ENCODE results near the gene OR11A1. TPM values are rescaled to one million over a fixed set of nuclear protein-coding genes. Genes with fewer than 3 reads are reported as not detected.
"Not testable (repeated sequence)": the region's sequence is repeated elsewhere in the genome, so short reads cannot be mapped to it uniquely, and the experiment has no call there.

The OR11A1 gene
- total RNA-seq, 1 donor from 2014 or later: not detected

DNA sequence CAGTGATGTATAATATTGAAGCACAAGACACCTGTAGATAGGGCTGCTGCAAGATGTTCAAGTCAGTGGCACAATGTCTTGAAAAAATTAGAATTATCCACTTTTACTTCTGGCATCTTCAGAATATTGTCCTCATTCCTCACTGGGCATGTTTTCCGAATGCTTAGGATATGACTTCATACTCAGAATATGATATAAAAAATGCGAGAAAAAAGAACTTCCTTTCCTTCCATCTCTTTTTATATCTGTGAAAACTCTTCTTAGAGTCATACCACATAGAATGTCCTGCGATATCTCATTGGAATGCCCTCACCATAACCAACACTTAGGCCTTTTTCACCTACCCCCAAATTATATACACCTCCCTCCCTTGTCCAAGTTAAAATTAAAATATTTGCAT, 26.3 kb upstream of the OR11A1 start:
- DNase-seq (ENCODE audit: low spot score in 2 of 2) (no peak), FAIRE-seq (no peak)

DNA sequence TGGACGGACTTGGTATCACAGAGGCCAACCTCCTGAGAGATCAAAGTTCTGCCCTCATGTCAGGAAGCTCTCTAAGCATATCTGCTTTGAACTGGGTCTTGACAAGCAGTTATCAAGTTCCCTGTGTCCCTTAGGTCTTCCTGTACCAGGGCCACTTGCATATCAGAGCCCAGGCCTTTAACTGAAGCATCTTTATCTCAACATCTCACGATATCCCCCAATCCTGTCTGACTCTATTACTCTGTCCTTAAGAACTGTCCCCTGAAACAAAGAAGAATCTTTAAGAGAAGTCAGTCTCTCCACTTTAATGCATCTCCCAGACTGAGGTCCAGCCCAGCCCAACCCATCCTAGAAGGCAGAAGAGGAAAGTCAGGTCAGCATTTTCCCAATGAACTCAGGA, 22.7 kb upstream of the OR11A1 start:
- DNase-seq (ENCODE audit: low spot score in 2 of 2) (no peak), FAIRE-seq (no peak)

DNA sequence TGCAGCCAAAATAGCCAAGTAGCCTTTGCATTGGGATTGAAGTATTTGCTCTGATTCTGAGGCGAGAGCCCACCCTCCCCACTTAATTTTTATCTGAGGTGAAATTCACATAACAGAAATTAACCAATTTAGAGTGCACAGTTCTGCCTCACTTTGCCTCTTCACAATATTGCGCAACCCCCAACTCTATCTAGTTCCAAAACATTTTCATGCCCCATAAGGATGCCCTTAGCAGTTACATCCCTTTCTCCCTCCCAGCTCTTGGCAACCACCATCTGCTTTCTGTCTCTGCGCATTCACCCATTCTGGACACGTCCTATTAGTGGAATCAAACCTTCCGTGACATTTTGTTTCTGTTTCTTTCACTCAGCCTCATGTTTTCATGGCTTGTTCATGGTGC, 21.9 kb upstream of the OR11A1 start:
- no peak for DNase-seq (ENCODE audit: low spot score in 2 of 2)
- no peak for FAIRE-seq

DNA sequence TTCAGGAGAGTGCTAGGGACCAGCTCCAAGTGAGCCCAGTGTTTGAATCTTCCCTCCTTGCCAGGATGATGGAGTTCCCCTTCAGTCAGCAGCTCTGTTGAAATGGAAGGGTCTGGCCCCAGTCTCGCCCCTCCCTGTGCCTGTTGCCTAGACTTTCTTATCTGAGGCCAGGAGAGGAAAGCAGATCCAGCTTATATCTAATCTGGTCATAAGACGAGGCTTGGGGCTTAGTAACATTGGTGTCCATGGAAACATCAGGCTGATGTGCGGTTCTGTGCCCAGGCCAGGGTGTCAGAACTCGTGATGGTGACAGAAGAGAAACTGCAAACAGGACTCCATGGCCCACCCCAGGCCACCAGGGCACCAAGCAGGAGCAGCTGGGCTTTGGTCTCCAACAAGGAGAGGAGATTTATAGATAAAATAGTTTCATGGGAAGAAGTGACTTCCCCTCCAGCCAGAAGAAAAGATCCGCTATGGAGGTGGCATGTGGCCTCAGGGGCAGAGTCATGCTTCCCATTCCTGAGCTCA, 21.1 kb upstream of the OR11A1 start:
- DNase-seq (ENCODE audit: low spot score in 2 of 2) (no peak), FAIRE-seq (no peak)

DNA sequence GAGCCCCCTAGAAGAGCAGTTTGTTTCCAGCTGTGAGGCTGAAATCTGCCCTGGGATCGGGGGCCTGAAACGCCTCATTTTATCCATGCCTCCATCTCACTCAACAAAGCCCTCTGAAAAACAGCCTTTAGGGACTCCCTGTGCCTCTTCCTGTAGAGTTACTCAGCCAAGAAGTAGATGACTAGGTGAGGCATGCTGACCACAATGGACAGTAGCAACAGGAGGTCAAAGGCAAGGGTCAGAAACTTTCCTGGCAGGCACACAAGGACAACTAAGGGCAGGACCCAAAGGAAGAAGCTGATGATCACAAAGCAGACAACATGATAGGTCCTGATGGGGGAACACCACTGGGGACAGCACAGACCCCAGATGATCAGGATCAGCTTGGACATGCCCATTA, 18.1 kb upstream of the OR11A1 start:
- FAIRE-seq: no peak
- no peak for DNase-seq (ENCODE audit: low spot score in 2 of 2)

DNA sequence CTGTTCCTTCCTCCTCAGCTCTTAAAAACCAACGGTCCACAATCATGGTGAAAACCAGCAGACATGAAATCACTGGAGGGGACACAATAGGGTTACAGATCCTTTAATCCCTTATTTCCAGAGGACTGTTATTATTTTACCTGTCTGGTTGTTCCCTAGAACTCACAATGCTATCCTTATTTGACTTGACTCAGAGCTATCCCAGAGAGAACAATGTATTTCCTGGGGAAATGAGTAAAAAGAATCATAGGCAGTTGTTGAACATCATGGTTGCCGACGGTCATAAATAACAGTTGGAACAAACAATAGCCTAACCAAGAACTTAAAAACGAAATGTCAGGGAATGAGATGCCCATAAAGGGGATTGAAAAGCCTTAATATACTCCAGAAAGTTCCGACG, 9.4 kb upstream of the OR11A1 start:
- FAIRE-seq (no peak), DNase-seq (ENCODE audit: low spot score in 2 of 2) (no peak)

DNA sequence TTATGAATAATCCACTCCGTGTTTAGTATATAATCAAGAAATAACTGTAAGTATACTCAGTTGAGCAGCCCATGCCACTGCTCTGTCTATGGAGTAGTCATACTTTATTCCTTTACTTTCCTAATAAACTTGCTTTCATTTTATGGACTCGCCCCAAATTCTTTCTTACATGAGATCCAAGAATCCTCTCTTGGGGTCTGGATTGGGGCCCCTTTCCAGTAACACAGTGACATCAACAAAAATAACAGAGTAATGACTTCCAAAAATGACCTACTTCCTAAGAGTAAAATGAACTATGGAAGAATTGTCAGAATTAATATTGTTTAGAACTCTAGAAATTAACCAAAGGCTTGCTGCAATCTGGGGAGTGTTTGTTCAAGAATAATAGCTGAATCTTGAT, 8.9 kb upstream of the OR11A1 start:
- DNase-seq (ENCODE audit: low spot score in 2 of 2): no peak
- no peak for FAIRE-seq

DNA sequence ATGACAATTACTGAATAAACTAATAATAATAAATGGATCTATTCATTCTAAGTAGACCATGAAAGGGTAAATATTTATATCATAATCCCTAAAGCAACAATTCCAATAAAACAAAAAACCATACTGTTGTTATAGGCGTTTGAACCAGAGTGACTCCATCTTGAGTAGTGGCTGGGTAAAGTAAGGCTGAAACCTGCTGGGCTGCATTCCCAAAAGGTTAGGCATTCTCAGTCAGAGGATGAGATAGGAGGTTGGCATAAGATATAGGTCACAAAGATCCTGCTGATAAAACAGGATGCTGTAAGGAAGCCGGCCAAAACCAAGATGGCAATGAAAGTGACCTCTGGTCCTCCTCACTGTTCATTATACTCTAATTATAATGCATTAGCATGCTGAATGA, 8.4 kb upstream of the OR11A1 start:
- FAIRE-seq (no peak), DNase-seq (ENCODE audit: low spot score in 2 of 2) (no peak)

DNA sequence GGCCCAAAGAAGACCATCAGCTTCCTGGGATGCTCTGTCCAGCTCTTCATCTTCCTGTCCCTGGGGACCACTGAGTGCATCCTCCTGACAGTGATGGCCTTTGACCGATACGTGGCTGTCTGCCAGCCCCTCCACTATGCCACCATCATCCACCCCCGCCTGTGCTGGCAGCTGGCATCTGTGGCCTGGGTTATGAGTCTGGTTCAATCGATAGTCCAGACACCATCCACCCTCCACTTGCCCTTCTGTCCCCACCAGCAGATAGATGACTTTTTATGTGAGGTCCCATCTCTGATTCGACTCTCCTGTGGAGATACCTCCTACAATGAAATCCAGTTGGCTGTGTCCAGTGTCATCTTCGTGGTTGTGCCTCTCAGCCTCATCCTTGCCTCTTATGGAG, 5.2 kb upstream of the OR11A1 start:
- DNase-seq (ENCODE audit: low spot score in 2 of 2) (no peak), FAIRE-seq (no peak)

DNA sequence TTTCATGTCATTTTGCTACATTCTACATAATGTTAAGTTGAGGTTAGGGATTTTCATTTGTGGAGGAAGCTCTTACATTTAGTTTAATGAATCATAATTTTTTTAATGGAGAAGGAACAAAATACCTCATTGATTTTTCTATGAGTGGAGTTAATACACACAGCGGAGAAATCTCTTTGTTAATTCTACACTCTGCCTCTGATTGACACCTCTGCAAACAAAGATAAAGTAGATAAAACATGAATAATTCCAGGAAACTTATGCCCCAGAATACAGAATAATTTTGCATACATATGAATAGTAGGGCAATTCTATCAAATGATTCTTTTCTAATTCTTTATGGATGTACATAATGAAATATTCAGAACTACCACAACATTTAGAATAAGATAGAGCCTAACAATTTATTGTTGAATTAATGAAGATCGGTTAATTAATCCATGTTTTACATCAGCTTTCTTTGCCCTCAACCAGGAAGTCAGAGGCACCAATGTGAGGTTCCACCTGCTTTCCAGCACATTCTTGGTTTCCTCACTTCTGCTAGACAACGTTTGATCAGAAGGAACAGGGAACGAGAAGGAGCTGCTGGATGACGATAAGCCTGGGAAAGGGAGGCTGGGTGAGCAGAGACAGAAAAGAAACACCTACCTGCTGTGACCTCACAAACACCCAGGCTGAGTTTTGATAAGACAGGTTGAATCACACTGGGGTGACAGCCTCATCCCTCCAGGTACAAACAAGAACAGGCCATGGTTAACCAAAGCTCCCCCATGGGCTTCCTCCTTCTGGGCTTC, 4.3 kb upstream of the OR11A1 start:
- FAIRE-seq (no peak), DNase-seq (ENCODE audit: low spot score in 2 of 2) (no peak)

DNA sequence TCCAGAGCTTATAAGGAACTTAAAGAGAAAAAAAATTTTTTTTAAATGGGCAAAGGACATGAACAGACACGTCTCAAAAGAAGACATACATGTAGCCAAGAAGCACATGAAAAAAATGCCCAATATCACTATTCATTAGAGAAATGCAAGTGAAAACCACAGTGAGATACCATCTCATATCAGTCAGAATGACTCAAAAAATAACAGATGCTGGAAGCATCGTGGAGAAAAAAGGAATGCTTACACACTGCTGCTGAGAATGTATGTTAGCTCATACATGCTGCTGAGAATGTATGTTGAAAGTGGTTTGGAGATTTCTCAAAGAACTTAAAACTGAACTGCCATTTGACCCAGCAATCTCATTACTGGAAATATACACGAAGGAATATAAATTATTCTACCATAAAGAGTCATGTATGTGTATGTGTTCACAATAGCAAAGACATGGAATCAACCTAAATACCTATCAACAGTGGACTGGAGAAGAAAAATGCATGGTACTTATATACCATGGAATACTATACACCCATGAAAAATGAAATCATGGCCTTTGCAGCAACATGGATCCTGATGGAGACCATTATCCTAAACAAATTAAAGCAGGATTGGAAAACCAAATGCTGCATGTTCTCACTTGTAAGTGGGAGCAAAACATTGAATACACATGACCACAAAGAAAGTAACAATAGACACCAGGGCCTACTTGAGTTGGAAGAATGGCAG, 5.2 kb downstream of the OR11A1 start:
- FAIRE-seq: no peak

DNA sequence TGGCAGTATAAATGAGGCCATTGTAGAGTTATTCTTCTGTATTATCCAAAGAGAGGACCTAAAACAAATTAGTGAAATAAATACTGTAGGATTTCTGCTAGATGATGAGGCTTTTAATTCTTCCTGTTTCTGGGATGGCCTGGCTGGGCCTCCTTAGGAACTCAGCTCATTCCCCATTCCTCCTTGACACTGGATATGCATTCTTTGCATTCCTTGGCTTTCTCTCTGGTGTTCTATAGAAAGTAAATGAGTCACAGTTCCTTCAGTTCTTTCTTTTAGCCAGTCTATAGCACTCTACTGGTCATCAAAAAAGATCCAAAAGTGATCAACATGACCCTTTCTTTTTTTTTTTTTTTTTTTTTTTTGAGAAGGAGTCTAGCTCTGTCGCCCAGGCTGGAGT, 9.2 kb downstream of the OR11A1 start:
- FAIRE-seq (no peak), DNase-seq (ENCODE audit: low spot score in 2 of 2) (no peak)

More for the DNA sequence above, 5.2 kb downstream of the OR11A1 start:
- no peak for DNase-seq (ENCODE audit: low spot score in 2 of 2)

DNA sequence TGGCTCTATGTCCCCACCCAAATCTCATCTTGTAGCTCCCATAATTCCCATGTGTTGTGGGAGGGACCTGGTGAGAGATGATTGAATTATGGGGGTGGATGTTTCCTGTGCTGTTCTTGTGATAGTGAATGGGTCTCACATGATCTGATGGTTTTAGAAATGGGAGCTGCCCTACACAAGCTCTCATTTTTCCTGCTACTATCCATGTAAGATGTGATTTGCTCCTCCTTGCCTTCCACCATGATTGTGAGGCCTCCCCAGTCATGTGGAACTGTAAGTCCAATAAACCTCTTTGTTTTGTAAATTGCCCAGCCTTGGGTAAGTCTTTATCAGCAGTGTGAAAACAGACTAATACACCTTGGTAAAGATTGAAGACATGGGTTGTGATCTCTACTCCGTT, 12.8 kb downstream of the OR11A1 start:
- FAIRE-seq; DNase-seq (ENCODE audit: low spot score in 2 of 2): not testable (repeated sequence)

DNA sequence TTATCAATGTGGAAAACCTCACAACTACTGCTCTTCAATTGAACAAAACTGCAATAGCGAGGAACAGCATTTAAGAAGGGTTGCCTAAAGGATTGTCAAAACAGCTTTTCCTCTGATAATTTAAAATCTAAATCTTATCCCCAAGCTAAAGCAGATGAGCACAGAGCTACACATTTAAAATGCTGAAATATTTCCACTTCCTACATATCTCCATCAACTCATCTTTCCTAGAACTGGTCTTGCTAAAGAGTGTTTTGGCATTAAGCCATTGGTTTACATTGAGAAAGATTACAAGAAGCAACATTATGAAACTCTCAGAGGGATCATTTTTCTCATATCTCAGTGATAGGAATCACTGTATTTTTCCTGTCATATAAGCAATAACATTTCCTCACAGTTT, 14.2 kb downstream of the OR11A1 start:
- no peak for FAIRE-seq
- DNase-seq (ENCODE audit: low spot score in 2 of 2): no peak

DNA sequence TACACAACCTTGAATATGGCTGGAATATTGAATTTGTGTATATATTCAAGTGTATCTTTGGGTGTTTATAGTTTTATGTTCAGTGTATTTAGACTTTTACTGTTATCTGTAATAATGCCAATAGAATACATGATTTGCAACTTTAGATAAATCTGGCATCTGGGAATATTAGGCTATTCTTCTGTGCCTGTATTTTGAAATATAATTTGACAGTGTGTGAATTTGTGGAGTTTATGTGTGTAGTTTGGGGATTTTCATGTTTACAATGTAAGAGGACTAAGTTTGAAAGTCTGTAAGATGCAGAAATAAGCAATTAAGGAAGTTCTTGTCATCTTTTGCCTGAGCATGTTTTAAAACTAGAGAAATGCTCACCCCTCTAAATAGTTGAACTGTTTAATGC, 17.9 kb downstream of the OR11A1 start, which contains the start of gene OR10C1:
OR10C1 (plus strand) TSS at position 301 of the 400 bp plus-strand sequence. CDS start 710 bp downstream, outside the sequence.
- DNase-seq (ENCODE audit: low spot score in 2 of 2): no peak
- FAIRE-seq: no peak

DNA sequence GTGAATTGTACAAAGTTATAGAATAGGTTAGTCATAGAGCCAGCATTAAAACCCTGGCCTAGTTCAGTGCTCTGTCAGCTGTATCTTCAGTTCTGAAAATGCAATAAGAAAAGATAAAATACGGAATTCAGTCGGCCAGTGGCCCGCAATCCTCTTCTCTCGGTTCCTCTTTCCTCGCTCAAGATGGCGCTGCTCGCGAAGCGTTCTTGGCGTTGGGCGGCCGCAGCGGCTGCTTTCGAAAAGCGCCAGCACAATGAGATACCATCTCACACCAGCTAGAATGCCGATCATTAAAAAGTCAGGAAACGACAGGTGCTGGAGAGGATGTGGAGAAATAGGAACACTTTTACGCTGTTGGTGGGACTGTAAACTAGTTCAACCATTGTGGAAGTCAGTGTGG, 20.1 kb downstream of the OR11A1 start:
- FAIRE-seq; DNase-seq (ENCODE audit: low spot score in 2 of 2): not testable (repeated sequence)

DNA sequence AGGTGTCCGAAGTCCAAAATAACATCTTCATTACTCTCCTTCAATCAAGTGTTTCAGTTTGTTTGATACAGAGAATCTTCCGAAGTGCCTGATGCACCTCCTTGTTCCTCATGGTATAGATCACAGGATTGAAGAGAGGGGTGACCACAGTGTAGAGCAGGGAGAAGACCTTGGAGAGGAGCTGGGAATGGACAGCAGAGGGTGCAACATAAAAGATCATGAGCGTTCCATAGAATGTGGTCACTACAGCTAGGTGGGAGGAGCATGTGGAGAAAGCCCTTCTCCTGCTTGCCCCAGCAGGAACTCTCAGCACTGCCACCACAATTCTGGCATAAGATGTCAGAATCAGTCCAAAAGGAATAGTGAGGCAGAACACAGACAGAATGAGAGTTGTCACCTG, 30.2 kb downstream of the OR11A1 start:
- no peak for FAIRE-seq
- DNase-seq (ENCODE audit: low spot score in 2 of 2): no peak

DNA sequence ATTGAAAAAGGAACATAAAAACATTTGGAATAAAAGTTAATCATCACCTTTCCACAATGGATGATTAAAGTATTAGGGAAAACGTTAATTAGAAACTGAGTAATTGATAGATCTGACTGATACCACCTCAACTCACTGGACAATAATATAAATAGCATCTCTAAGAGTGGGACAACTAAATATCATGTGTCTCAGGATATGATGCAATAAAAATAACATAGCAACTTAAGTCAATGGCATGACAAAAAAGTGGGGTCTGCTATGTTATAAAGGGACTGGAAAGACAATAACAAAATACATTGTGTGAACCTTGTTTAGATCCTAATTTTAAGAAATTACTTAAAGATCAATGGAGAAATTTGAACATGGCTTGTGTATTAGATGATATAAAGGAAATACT, 31.8 kb downstream of the OR11A1 start:
- no peak for DNase-seq (ENCODE audit: low spot score in 2 of 2)
- FAIRE-seq: no peak

DNA sequence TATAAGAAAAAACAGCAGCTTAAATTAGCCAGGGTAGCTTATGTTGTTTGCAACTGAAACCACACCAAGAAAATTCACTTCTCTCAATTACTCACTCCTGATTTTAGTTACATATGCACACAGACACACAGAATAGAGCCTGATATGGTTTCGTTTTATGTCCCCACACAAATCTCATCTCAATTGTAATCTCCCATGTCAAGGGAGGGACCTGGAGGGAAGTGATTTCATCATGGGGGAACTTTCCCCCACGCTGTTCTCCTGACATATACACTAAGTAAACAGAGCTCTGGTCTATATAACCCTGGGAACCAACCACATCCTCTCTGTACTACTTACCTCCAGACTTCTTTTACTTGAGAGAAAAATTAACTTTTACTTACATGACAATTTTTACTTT, 32.3 kb downstream of the OR11A1 start:
- no peak for FAIRE-seq
- DNase-seq (ENCODE audit: low spot score in 2 of 2): no peak

DNA sequence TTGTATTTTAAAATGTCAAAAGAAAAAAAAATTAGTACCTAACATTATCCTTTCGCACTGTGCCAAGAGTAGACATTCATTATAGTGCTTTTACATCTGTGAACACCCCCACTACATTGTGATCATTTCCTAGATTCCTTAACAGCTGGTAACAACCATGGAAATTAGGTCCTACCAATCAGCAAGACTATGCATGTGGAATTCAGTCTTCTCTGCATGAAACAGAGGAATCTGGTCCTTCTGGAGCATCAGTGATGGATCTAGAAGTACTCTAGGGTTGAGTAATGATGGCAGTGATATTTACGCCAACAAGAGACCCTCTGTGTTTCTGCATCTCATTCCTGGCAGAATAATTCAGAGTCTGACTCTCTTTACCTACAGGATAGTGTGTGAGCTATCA, 32.7 kb downstream of the OR11A1 start:
- DNase-seq (ENCODE audit: low spot score in 2 of 2) (no peak), FAIRE-seq (no peak)

DNA sequence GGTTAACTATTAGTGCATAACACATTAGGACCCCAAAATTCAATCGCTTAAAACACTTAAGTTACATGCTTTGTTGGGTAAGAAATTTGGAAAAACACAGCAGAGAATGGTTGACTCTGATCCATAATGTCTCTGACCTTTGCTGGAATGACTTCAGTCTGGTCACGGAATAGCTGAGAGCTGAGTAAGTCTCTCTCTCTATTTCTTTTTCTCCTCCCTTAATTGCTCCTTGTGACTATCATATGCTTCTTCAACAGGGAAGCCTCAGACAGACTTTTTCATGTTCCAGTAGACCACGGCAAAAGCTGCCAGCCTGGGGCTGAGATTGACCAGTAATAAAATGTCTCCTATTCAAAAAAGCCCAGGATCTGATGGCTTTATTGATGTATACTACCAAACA, 37.4 kb downstream of the OR11A1 start:
- FAIRE-seq (no peak), DNase-seq (ENCODE audit: low spot score in 2 of 2) (no peak)

DNA sequence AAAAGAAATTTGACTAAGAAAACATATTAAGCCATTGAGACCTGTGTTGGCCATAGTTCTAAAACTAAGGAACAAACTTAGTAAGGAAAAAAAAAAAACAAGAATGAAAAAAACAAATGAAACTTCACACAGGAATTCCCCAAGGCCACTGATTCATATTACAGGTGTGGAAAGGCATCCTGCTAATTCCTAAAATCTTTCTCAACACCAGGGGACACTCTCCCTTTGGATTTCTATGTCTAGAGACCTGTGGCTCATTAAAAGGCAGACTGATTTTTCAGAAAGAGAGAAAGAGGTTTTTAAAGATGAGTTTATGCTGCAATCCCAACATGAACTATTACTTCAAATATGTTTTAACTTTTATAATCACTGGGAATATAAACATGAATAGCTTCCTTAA, 42.3 kb downstream of the OR11A1 start, which contains the start of gene OR12D1:
OR12D1 (plus strand) TSS at position 341 of the 400 bp plus-strand sequence.
- DNase-seq (ENCODE audit: low spot score in 2 of 2): no peak
- no peak for FAIRE-seq
